Umbilical cord (tissue), 1 donor: Measurements from ENCODE around the gene ZNF182. TPM values are rescaled to one million over a fixed set of nuclear protein-coding genes. Genes with fewer than 3 reads are reported as not detected.

Experiments
- total RNA-seq: library from RNA; depleted of rRNA; stranded (reverse); fragments of >200 nt; gene quantifications from one replicate; pipeline ENCODE4 v1.2.3, GENCODE V29; 2014; ENCODE audit warnings: low replicate concordance; ENCODE audit not compliant: insufficient read depth

ZNF182 gene
- total RNA-seq, 1 donor from 2014 or later: 5.1 TPM

Other genes with a start within 250 kb of the ZNF182 start
- gene ZNF81, start 167.1 kb downstream of the ZNF182 start, total RNA-seq: 7.5 TPM
- not detected for gene SPACA5, start 3.0 kb upstream of the ZNF182 start, total RNA-seq
- 5.1 TPM for gene ZNF630, start 67.7 kb upstream of the ZNF182 start, total RNA-seq
- gene SPACA5B, start 126.6 kb upstream of the ZNF182 start, total RNA-seq: not detected
- not detected for gene SSX5, start 192.8 kb upstream of the ZNF182 start, total RNA-seq